Measurements from ENCODE around the gene CPZ.

- TF ChIP-seq POLR2A (IDR thresholded peaks at IDR 0.05; ENCODE audit: low read length) (no peak), GATA1 (IDR thresholded peaks at IDR 0.05; ENCODE audit: low read depth, low read length) (no peak)
Measured at GRCh38 chr4:8643441-8643840, 50.9 kb downstream of the CPZ start.
